Measurements from ENCODE around the gene USP53. TPM values are rescaled to one million over a fixed set of nuclear protein-coding genes. Genes with fewer than 3 reads are reported as not detected.

The USP53 gene
- total RNA-seq, 4 donors from 2014 or later, result 42.5 to 113 (median 68.3) TPM

- no peaks in the 10 kb centered on the region for H3K4me1 ChIP-seq
- intact Hi-C loops (cut with DNase I), result no loop called here
- H3K4me3 ChIP-seq (replicated peaks in 1 of 3), result no peak overlapping the region
- H3K9me3 ChIP-seq, result no peaks in the 10 kb centered on the region
- WGBS, 2 donors, result 17 to 36% methylated on average over 4 of the region's 4 CpGs
- H3K36me3 ChIP-seq, result no peaks in the 10 kb centered on the region
- no peak for DNase-seq
- no peaks in the 10 kb centered on the region for H3K27me3 ChIP-seq
- TF ChIP-seq POLR2A (IDR thresholded peaks at IDR 0.05), result no peak
- peak in 4 of 6 experiments; percentile 18 to 31 (median 28) for TF ChIP-seq CTCF (IDR thresholded peaks at IDR 0.05)
- no peak overlapping the region for H3K27ac ChIP-seq
Measured at GRCh38 chr4:119314356-119314755, 101.8 kb downstream of the USP53 start.

- 62 to 73% methylated on average over 2 of the region's 2 CpGs for WGBS, 2 donors
- intact Hi-C loops (cut with DNase I), result no loop called here
- no peak overlapping the region for H3K27ac ChIP-seq
Measured at GRCh38 chr4:119315036-119315435, 102.5 kb downstream of the USP53 start.

GRCh38 chr4:119317990-119318389 is 105.5 kb downstream of the USP53 start:
- H3K36me3 ChIP-seq, result no peaks in the 10 kb centered on the region
- TF ChIP-seq CTCF (IDR thresholded peaks at IDR 0.05), result no peak
- no peak for TF ChIP-seq POLR2A (IDR thresholded peaks at IDR 0.05)
- intact Hi-C loops (cut with DNase I), result no loop called here
- no peak overlapping the region for H3K4me3 ChIP-seq (replicated peaks in 1 of 3)
- 35 to 63% methylated on average over 2 of the region's 2 CpGs for WGBS, 2 donors
- no peak for DNase-seq
- H3K4me1 ChIP-seq, result no peaks in the 10 kb centered on the region
- no peak overlapping the region for H3K27ac ChIP-seq
- H3K27me3 ChIP-seq, result no peaks in the 10 kb centered on the region
- no peaks in the 10 kb centered on the region for H3K9me3 ChIP-seq

More at GRCh38 chr4:119315036-119315435, 102.5 kb downstream of the USP53 start:
- Histone ChIP-seq H3K4me1 (no peaks in the 10 kb centered on the region), H3K36me3 (no peaks in the 10 kb centered on the region), H3K27me3 (no peaks in the 10 kb centered on the region), H3K9me3 (no peaks in the 10 kb centered on the region), H3K4me3 (replicated peaks in 1 of 3) (no peak overlapping the region)
- no peak for DNase-seq
- no peak for TF ChIP-seq POLR2A (IDR thresholded peaks at IDR 0.05)
- TF ChIP-seq CTCF (IDR thresholded peaks at IDR 0.05), result no peak

- no peak for TF ChIP-seq POLR2A (IDR thresholded peaks at IDR 0.05)
- no peak for TF ChIP-seq CTCF (IDR thresholded peaks at IDR 0.05)
- WGBS, 2 donors, result 81 to 83% methylated on average over 6 of the region's 6 CpGs
- Histone ChIP-seq H3K9me3 (no peaks in the 10 kb centered on the region), H3K4me3 (replicated peaks in 1 of 3) (no peak within 1 kb of the TSS), H3K27me3 (no peaks in the 10 kb centered on the region), H3K27ac (no peak within 1 kb of the TSS), H3K4me1 (no peaks in the 10 kb centered on the region), H3K36me3 (no peaks in the 10 kb centered on the region)
- intact Hi-C loops (cut with DNase I), result no loop called here
- DNase-seq, result no peak
Measured at GRCh38 chr4:119321921-119322687, 109.6 kb downstream of the USP53 start, which contains the start of gene FABP2. FABP2 (minus strand) TSS chr4:119322138; CDS start chr4:119322102, 36 bp downstream.

GRCh38 chr4:119328695-119329094 is 116.2 kb downstream of the USP53 start:
- TF ChIP-seq CTCF (IDR thresholded peaks at IDR 0.05) (no peak), POLR2A (IDR thresholded peaks at IDR 0.05) (no peak)
- no peaks in the 10 kb centered on the region for H3K27me3 ChIP-seq
- intact Hi-C loops (cut with DNase I), result no loop called here
- no peak for DNase-seq
- H3K36me3 ChIP-seq, result no peaks in the 10 kb centered on the region
- H3K4me1 ChIP-seq, result no peaks in the 10 kb centered on the region
- H3K9me3 ChIP-seq, result no peaks in the 10 kb centered on the region
- no peak overlapping the region for H3K4me3 ChIP-seq (replicated peaks in 1 of 3)
- H3K27ac ChIP-seq, result no peak overlapping the region
- WGBS, 2 donors, result 61 to 91% methylated on average over 2 of the region's 2 CpGs

All from thyroid gland (tissue), 4 donors.